GM12872 (cell line): ENCODE results near the gene ZCWPW1.

ENCODE experiments used
- TF ChIP-seq, protein P1 (sequence below): IDR thresholded peaks from 3 replicates; pipeline ENCODE4 v1.5.1; 2011; ENCODE audit warnings: low read depth, mild to moderate bottlenecking, low read length, moderate library complexity; ENCODE audit not compliant: insufficient read depth

ZCWPW1 gene

DNA sequence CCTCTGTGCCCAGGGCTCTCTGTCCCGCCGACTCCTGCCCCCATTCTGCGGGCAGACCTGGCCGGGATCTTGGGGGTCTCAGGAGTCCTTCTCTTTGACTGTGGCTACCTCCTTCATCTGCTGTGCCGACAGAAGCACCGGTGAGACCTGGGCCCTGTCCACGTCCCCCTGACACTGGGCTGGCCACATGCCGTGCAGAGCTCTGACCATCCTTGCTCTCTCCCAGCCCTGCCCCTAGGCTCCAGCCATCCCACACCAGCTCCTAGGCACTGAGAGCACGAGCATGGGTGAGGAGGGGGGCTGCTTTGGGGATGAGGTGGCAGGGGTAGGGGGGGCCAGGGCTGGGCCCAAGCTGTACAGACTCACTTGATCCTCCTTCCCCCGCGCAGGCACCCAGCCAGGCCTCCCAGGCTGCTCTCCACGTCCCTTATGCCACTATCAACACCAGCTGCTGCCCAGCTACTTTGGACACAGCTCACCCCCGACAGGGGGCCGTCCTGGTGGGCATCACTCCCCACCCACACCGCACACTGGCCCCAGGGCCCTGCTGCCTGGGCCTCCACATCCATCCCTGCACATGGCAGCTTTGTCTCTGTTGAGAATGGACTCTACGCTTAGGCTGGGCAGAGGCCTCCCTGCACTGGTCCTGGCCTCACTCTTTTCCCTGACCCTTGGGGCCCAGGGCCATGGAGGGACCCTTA is 75.4 kb downstream of the ZCWPW1 start:
- TF ChIP-seq, protein P1, sequence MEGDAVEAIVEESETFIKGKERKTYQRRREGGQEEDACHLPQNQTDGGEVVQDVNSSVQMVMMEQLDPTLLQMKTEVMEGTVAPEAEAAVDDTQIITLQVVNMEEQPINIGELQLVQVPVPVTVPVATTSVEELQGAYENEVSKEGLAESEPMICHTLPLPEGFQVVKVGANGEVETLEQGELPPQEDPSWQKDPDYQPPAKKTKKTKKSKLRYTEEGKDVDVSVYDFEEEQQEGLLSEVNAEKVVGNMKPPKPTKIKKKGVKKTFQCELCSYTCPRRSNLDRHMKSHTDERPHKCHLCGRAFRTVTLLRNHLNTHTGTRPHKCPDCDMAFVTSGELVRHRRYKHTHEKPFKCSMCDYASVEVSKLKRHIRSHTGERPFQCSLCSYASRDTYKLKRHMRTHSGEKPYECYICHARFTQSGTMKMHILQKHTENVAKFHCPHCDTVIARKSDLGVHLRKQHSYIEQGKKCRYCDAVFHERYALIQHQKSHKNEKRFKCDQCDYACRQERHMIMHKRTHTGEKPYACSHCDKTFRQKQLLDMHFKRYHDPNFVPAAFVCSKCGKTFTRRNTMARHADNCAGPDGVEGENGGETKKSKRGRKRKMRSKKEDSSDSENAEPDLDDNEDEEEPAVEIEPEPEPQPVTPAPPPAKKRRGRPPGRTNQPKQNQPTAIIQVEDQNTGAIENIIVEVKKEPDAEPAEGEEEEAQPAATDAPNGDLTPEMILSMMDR, result no peak

DNA sequence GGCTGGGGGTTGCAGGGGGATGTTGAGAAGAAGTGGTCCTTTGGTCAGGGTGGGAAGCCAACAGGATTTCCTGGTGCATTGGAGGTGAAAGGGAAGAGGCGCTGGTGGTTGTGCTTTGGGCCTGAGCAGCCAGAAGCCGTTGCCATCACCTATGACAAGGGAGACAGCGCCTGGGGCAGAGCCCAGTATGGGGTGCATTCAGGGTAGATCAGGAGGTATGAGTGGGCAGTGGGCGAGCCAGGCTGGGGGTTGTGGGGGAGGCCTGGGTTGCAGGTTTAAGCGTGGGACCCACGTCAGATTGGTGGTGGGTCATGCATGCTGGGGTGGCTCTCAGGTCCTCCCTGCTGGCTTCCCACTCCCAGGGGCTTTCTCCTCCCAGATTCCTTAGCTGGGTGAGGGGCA is 76.8 kb downstream of the ZCWPW1 start:
- TF ChIP-seq, protein P1, result no peak
